ENCODE data around the gene PARP8.
"Not testable (repeated sequence)": the region's sequence is repeated elsewhere in the genome, so short reads cannot be mapped to it uniquely, and the experiment has no call there.

PARP8 gene

DNA sequence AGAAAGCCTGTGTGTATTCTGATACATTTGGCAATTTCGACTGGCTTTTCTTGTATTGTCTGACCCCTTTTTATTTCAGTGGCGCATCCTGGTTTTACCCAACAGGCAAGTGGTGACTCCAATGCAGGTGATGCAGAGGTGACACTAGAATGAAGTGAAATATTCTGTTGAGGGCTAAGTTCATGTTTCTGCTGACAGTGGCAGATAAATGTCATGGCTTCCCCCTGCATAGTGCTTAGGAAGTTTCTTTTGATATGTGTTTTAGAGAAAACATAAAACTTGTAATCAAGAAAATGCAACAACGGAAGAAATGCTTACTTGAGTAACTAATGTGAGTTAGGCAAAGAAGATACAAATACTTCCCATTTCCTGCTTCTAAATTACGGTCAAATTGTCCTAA lies 13.1 kb downstream of the PARP8 start:
- not testable (repeated sequence) for DNase-seq (ENCODE audit: low read depth, low spot score)

- no peak for DNase-seq (ENCODE audit: low read depth, low spot score)
Measured at GRCh38 chr5:50684721-50685120, 18.3 kb downstream of the PARP8 start.

GRCh38 chr5:50687548-50687947 lies 21.1 kb downstream of the PARP8 start:
- DNase-seq (ENCODE audit: low read depth, low spot score): no peak

DNA sequence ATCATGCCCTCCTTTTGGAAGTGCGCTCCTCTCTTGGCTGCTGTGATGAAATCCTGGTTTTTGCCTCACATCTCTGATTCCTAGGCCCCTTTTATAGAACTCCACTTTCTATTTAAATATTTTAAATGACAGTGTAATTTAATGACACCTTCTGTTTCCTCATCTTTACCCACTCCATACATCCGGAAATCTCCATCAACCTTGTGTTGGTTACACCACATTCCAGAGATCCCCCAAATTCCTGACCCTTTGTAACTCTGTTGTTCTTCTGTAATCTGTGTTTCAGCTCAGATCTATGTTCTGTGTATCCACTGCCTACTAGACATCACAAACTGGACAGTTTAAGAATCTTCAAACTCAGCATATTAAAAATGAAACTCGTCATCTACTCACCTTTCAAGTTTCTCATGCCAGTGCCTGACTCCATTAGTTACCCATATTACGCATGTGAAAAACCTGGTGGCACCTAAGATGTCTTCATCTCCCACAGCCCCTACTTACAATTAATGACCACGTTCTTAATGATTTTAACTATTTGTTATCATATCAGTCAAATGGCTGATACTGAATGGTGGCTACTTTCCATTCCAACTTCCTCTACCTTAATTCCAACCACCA lies 25.1 kb downstream of the PARP8 start:
- no peak for DNase-seq (ENCODE audit: low read depth, low spot score)

GRCh38 chr5:50694027-50694590 lies 27.7 kb downstream of the PARP8 start:
- no peak for DNase-seq (ENCODE audit: low read depth, low spot score)

DNA sequence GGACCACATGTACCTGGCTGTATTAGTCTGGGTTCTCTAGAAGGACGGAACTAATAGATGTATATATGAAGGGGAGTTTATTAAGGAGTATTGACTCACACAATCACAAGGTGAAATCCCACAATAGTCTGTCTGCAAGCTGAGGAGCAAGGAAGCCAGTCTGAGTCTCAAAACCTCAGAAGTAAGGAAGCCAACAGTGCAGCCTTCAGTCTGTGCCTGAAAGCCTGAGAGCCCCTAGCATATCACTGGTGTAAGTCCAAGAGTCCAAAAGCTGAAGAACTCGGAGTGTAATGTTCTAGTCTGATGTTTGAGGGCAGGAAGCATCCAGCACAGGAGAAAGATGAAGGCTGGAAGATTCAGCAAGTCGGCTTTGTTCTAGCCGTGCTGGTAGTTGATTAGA lies 28.2 kb downstream of the PARP8 start:
- DNase-seq (ENCODE audit: low read depth, low spot score): not testable (repeated sequence)

- DNase-seq (ENCODE audit: low read depth, low spot score): no peak
Measured at GRCh38 chr5:50697739-50698138, 31.3 kb downstream of the PARP8 start.

GRCh38 chr5:50699737-50700136 lies 33.3 kb downstream of the PARP8 start:
- no peak for DNase-seq (ENCODE audit: low read depth, low spot score)

GRCh38 chr5:50700706-50701105 lies 34.3 kb downstream of the PARP8 start:
- no peak for DNase-seq (ENCODE audit: low read depth, low spot score)

- DNase-seq (ENCODE audit: low read depth, low spot score): no peak
Measured at GRCh38 chr5:50702615-50703366, 36.4 kb downstream of the PARP8 start.

GRCh38 chr5:50703367-50703666 lies 36.9 kb downstream of the PARP8 start:
- DNase-seq (ENCODE audit: low read depth, low spot score): no peak

DNA sequence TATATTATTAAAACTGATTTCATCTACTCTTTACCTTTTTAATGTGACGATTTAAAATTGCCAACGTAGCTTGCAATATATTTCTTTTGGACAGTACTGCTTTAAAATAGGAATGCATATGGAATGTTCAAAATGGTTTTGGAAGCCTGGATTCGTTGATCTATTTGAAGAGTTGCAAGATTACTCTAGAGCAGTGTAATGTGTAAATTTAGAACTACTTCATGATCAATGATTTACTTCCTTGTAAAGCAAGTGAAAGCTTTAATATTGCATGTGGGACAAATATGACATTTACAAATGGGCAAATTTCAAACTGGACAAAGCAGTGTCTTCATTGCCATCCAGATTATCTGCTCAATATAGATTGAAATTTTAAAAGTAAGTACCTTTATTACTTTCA lies 38.3 kb downstream of the PARP8 start:
- DNase-seq (ENCODE audit: low read depth, low spot score): no peak

- DNase-seq (ENCODE audit: low read depth, low spot score): no peak
Measured at GRCh38 chr5:50709471-50709870, 43.0 kb downstream of the PARP8 start.

GRCh38 chr5:50710838-50711237 lies 44.4 kb downstream of the PARP8 start:
- DNase-seq (ENCODE audit: low read depth, low spot score): no peak

GRCh38 chr5:50711280-50711679 lies 44.8 kb downstream of the PARP8 start:
- DNase-seq (ENCODE audit: low read depth, low spot score): no peak

- DNase-seq (ENCODE audit: low read depth, low spot score): no peak
Measured at GRCh38 chr5:50712479-50712878, 46.0 kb downstream of the PARP8 start.

DNA sequence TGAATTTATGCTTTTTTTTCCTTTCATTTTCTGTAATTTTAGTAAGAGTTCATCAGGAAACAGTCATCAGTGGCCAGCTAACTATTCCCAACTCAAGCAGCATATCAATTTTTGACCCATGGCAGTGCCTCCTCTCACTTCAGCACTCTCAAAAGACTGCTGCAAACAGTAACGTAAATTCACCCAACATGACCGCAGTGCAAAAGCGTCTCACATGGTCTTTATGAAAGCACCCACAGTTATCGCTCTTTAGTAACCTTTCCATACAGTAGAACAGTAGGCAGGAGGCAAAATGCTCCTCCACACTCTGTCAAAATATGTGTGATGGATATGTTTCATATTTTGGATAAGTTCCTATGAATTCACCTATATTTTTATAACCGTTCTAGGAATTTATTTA lies 48.6 kb downstream of the PARP8 start:
- no peak for DNase-seq (ENCODE audit: low read depth, low spot score)

GRCh38 chr5:50716134-50716533 lies 49.7 kb downstream of the PARP8 start:
- DNase-seq (ENCODE audit: low read depth, low spot score): no peak

DNA sequence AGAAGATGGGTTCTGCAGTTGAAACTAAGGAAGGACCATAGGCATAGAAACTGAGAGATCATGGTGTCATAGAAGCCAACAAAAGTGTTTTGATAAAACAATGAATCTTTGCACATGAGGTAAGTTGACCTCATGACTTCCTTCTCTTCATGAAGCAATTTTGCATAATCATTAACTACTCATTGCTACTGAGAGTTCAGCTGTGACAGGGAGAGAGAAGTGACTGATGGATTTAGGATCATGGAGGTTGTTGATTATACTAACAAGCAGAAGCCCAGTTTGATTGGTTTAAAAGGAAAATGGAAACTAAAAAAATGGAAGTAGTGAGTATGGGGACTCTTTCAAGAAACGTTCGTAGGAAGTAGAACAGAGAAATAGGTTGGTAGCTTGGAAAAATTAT lies 51.2 kb downstream of the PARP8 start:
- no peak for DNase-seq (ENCODE audit: low read depth, low spot score)

GRCh38 chr5:50720061-50720710 lies 53.7 kb downstream of the PARP8 start:
- DNase-seq (ENCODE audit: low read depth, low spot score): no peak

- no peak for DNase-seq (ENCODE audit: low read depth, low spot score)
Measured at GRCh38 chr5:50722223-50722622, 55.8 kb downstream of the PARP8 start.

DNA sequence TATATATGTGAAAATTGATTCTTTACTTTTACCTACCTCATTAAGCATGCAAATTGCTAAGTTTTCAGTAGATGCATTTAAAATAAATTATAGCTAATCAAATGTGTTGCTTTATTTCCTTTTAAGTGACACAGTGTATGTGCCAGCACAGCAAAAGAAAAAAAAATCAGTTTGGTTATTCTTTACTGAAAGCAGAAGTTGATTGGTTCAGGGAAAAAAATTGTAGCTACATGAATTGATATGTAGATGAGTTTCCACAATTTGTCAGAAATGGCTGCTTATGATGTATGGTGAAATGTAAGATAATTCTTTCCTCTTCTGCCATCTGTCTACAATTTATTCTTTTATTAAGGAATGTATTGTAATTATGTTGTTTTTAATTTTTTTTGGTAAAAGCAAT lies 57.8 kb downstream of the PARP8 start:
- no peak for DNase-seq (ENCODE audit: low read depth, low spot score)

Measured in brain pericyte (primary cell).